Measurements from ENCODE around the gene CDH4. TPM values are rescaled to one million over a fixed set of nuclear protein-coding genes. Genes with fewer than 3 reads are reported as not detected.

Gene CDH4
- total and polyA plus RNA-seq, 2 donors (not counting 3 experiments of a cell fraction or from before 2014, with no cell fraction given) = 0.17 to 0.51 TPM

- FAIRE-seq (no peak), DNase-seq (ENCODE audit: low read depth, low spot score) (no peak)
- dilution Hi-C loops (cut with MboI; ENCODE audit: extremely low pct_ligation_motif_present, low sequenced_read_pairs) = no loop called here
- TF ChIP-seq EZH2 (IDR thresholded peaks at IDR 0.05; ENCODE audit: borderline replicate concordance, low read depth, low read length, severe bottlenecking) (no peak), JUN (IDR thresholded peaks at IDR 0.05; ENCODE audit: borderline replicate concordance, insufficient read depth, insufficient read length, low read depth) (no peak), GATA2 (IDR thresholded peaks at IDR 0.05; ENCODE audit: insufficient read depth, insufficient read length, low read depth, low read length) (no peak), MYC (IDR thresholded peaks at IDR 0.05; ENCODE audit: low read depth, low read length) (no peak), POLR2A (IDR thresholded peaks at IDR 0.05; ENCODE audit: low read depth, low read length) (no peak), POLR2AphosphoS5 (IDR thresholded peaks at IDR 0.05; ENCODE audit: insufficient read depth, low read depth, low read length) (no peak), MAX (IDR thresholded peaks at IDR 0.05; ENCODE audit: insufficient read depth, insufficient read length) (no peak), FOS (IDR thresholded peaks at IDR 0.05; ENCODE audit: borderline replicate concordance, insufficient read depth, low read length) (no peak), CTCF (IDR thresholded peaks at IDR 0.05; ENCODE audit: extremely low read depth in 1 of 2, insufficient read depth in 1 of 2, low read depth in 1 of 2, low read length in 2 of 2) (no peak)
- no peaks in the 10 kb centered on the region for H3K27me3 ChIP-seq (ENCODE audit: control insufficient read depth in 2 of 2, insufficient read depth in 2 of 2, low read length in 2 of 2)
- H3K9ac ChIP-seq (replicated peaks; ENCODE audit: extremely low read depth, insufficient read depth, low read length) = no peak overlapping the region
- no peaks in the 10 kb centered on the region for H3K9me1 ChIP-seq (replicated peaks; ENCODE audit: control insufficient read depth, extremely low read depth, insufficient read depth, low read length)
- no peak overlapping the region for H2AFZ ChIP-seq (ENCODE audit: low read depth, low read length)
- H3K79me2 ChIP-seq (ENCODE audit: control insufficient read depth, insufficient read depth, low read length) = no peaks in the 10 kb centered on the region
- H3K36me3 ChIP-seq (ENCODE audit: control insufficient read depth in 2 of 2, extremely low read depth in 1 of 2, insufficient read depth in 2 of 2, low read length in 2 of 2) = no peaks in the 10 kb centered on the region
- no peaks in the 10 kb centered on the region for H3K9me3 ChIP-seq (replicated peaks; ENCODE audit: control insufficient read depth, insufficient read depth, low read length)
- CTCF ChIA-PET = no interaction called here
- POLR2A ChIA-PET = no interaction called here
- no peak overlapping the region for H3K27ac ChIP-seq (ENCODE audit: insufficient read depth, low read depth, low read length)
- BruUV-seq (replicated peaks) = no TSS peak
- no peak overlapping the region for H3K4me3 ChIP-seq (replicated peaks in 1 of 3; ENCODE audit: insufficient read depth in 1 of 3, low read depth in 1 of 3, low read length in 3 of 3)
- no peaks in the 10 kb centered on the region for H4K20me1 ChIP-seq (replicated peaks; ENCODE audit: control insufficient read depth, extremely low read depth, insufficient read depth, low read length)
- H3K4me2 ChIP-seq (ENCODE audit: insufficient read depth, low read length) = no peak overlapping the region
- H3K4me1 ChIP-seq (ENCODE audit: control insufficient read depth, extremely low read depth, insufficient read depth, low read length) = no peaks in the 10 kb centered on the region
- intact Hi-C loops (cut with micrococcal nuclease) = no loop called here
Measured at GRCh38 chr20:61306937-61307475, 54.9 kb downstream of the CDH4 start.

Measured in endothelial cell of umbilical vein (primary cell).